Stomach (tissue), 9 donors: ENCODE results near the gene SNTG2. TPM values are rescaled to one million over a fixed set of nuclear protein-coding genes. Genes with fewer than 3 reads are reported as not detected.

ENCODE experiments used
- DNase-seq, 2 donors: peaks; one replicate each; pipeline versions ENCODE4 v3.0.0 to v3.0.0-alpha.2; 2013 to 2019
- H3K27ac ChIP-seq, 5 donors: fragments of 200-600 bp in 4 of 5; sonication (generic) in 4 of 5; one replicate each; pipeline ENCODE4 v1.5.1; 2013 to 2019; ENCODE audit warnings: mild to moderate bottlenecking in 1 of 5, moderate library complexity in 1 of 5
- H3K27me3 ChIP-seq, 3 donors: fragments of 200-600 bp; sonication (generic); one replicate each; pipeline ENCODE4 v1.5.1; 2017 to 2019; ENCODE audit warnings: mixed run types in 1 of 3
- H3K36me3 ChIP-seq, 4 donors: fragments of 200-600 bp; sonication (generic); 1 replicate in 3 of 4; 2 replicates in 1 of 4; pipeline ENCODE4 v1.5.1; 2016 to 2019
- H3K4me1 ChIP-seq, 4 donors: fragments of 200-600 bp; sonication (generic); one replicate each; pipeline ENCODE4 v1.5.1; 2016 to 2019
- H3K4me3 ChIP-seq, 4 donors: fragments of 200-600 bp; sonication (generic) in 3 of 4; one replicate each; pipeline ENCODE4 v1.5.1; 2016 to 2019; ENCODE audit warnings: mild to moderate bottlenecking in 1 of 4
- H3K9me3 ChIP-seq, 4 donors: fragments of 200-600 bp; sonication (generic); one replicate each; pipeline ENCODE4 v1.5.1; 2016 to 2019
- CTCF ChIP-seq, 7 experiments: fragments of 450-650 bp in 4 of 7; fragments of 200-600 bp in 3 of 7; sonication (generic) in 3 of 7; IDR thresholded peaks; one replicate each; pipeline ENCODE4 v1.5.1; 2016 to 2019; ENCODE audit warnings: antibody characterized with exemption in 7 of 7, control low read depth in 2 of 7, mild to moderate bottlenecking in 1 of 7
- EP300 ChIP-seq: sonication (generic); formaldehyde crosslinking; IDR thresholded peaks from one replicate; pipeline ENCODE4 v1.6.1; 2017; ENCODE audit warnings: antibody characterized with exemption
- POLR2A ChIP-seq, 4 donors: fragments of 450-650 bp; IDR thresholded peaks; one replicate each; pipeline ENCODE4 v1.6.1; 2016; ENCODE audit warnings: antibody characterized with exemption in 4 of 4, control low read depth in 2 of 4, mild to moderate bottlenecking in 1 of 4, moderate library complexity in 1 of 4
- POLR2AphosphoS5 ChIP-seq, 3 donors: sonication (generic); formaldehyde crosslinking; IDR thresholded peaks; one replicate each; pipeline ENCODE4 v1.6.1; 2016; ENCODE audit warnings: antibody characterized with exemption in 3 of 3
- WGBS, 5 donors: extraction: QIAGEN DNeasy Blood & Tissue Kit in 3 of 5; methylation state at CpG; one replicate each; pipeline versions ENCODE4 v1.1.5 to v1.1.7; 2013 to 2018; 5-methylcytosine and 5-hydroxymethylcytosine counted together
- intact Hi-C: fragments of 100-400 bp; cut with DNase I; formaldehyde crosslinking; loops from one replicate; pipeline ENCODE4 v1.15.1; 2023; ENCODE audit warnings: low total_unique reads
- polyA plus RNA-seq, 3 donors: library from polyadenylated mRNA; stranded (reverse); fragments of 200-250 nt; gene quantifications; one replicate each; pipeline ENCODE4 v1.2.3, GENCODE V29; 2013
- total RNA-seq, 5 donors: library from RNA; depleted of rRNA; stranded (reverse); fragments of >200 nt; gene quantifications; one replicate each; pipeline versions ENCODE4 v1.1.0 to v1.2.3, GENCODE V29; 2014 to 2016
- donor health status: healthy with polysubstance abuse.
- donor health status: Bipolar disorder and iron deficiency.
- donor health status: healthy.

The SNTG2 gene
- total and polyA plus RNA-seq, 8 donors: 0.68 to 19.6 (median 5.3) TPM; not detected in 1

- TF ChIP-seq CTCF (IDR thresholded peaks at IDR 0.05) (no peak), EP300 (no peak), POLR2A (IDR thresholded peaks at IDR 0.05) (no peak), POLR2AphosphoS5 (IDR thresholded peaks at IDR 0.05) (no peak)
- H3K4me1 ChIP-seq: no peaks in the 10 kb centered on the region
- H3K27ac ChIP-seq: no peak overlapping the region
- WGBS, 5 donors: 67 to 73% (median 70%) methylated on average over 7 of the region's 7 CpGs
- peaks cover 0 to 6% (median 5%) of the 10 kb centered on the region in 4 donors for H3K9me3 ChIP-seq
- H3K4me3 ChIP-seq: no peak overlapping the region
- peaks cover 0 to 5% (median 4%) of the 10 kb centered on the region in 3 donors for H3K27me3 ChIP-seq
- no peak for DNase-seq
- intact Hi-C loops: no loop called here
- H3K36me3 ChIP-seq: no peaks in the 10 kb centered on the region
Observed at GRCh38 chr2:1070601-1071000, 120.0 kb downstream of the SNTG2 start.

- Histone ChIP-seq H3K9me3 (peaks cover 0 to 6% (median 5%) of the 10 kb centered on the region in 4 donors), H3K4me3 (no peak overlapping the region), H3K36me3 (no peaks in the 10 kb centered on the region), H3K27me3 (peaks cover 0 to 5% (median 4%) of the 10 kb centered on the region in 3 donors), H3K4me1 (no peaks in the 10 kb centered on the region), H3K27ac (no peak overlapping the region)
- TF ChIP-seq EP300: no peak
- TF ChIP-seq CTCF (IDR thresholded peaks at IDR 0.05): no peak
- TF ChIP-seq POLR2A (IDR thresholded peaks at IDR 0.05): no peak
- no peak for TF ChIP-seq POLR2AphosphoS5 (IDR thresholded peaks at IDR 0.05)
- intact Hi-C loops: no loop called here
- WGBS, 5 donors: 81 to 89% (median 84%) methylated on average over 3 of the region's 3 CpGs
- no peak for DNase-seq
Observed at GRCh38 chr2:1071650-1072049, 121.0 kb downstream of the SNTG2 start.

GRCh38 chr2:1072250-1072649, 121.6 kb downstream of the SNTG2 start:
- H3K27ac ChIP-seq: no peak overlapping the region
- H3K4me3 ChIP-seq: no peak overlapping the region
- peaks cover 0 to 6% (median 5%) of the 10 kb centered on the region in 4 donors for H3K9me3 ChIP-seq
- no peak for DNase-seq
- H3K27me3 ChIP-seq: peaks cover 0 to 5% (median 4%) of the 10 kb centered on the region in 3 donors
- H3K36me3 ChIP-seq: no peaks in the 10 kb centered on the region
- H3K4me1 ChIP-seq: no peaks in the 10 kb centered on the region
- intact Hi-C loops: no loop called here
- TF ChIP-seq CTCF (IDR thresholded peaks at IDR 0.05): no peak
- TF ChIP-seq EP300: no peak
- no peak for TF ChIP-seq POLR2AphosphoS5 (IDR thresholded peaks at IDR 0.05)
- no peak for TF ChIP-seq POLR2A (IDR thresholded peaks at IDR 0.05)

- Histone ChIP-seq H3K27me3 (peaks cover 0 to 10% (median 0%) of the 10 kb centered on the region in 3 donors), H3K4me3 (no peak overlapping the region), H3K27ac (no peak overlapping the region), H3K4me1 (no peaks in the 10 kb centered on the region), H3K9me3 (no peaks in the 10 kb centered on the region), H3K36me3 (no peaks in the 10 kb centered on the region)
- WGBS, 5 donors: 91 to 94% (median 93%) methylated on average over 9 of the region's 9 CpGs
- intact Hi-C loops: no loop called here
- no peak for DNase-seq
- no peak for TF ChIP-seq EP300
Observed at GRCh38 chr2:1077911-1078310, 127.3 kb downstream of the SNTG2 start.

GRCh38 chr2:1078326-1078725, 127.7 kb downstream of the SNTG2 start:
- TF ChIP-seq CTCF (IDR thresholded peaks at IDR 0.05): no peak
- TF ChIP-seq POLR2AphosphoS5 (IDR thresholded peaks at IDR 0.05): no peak
- TF ChIP-seq POLR2A (IDR thresholded peaks at IDR 0.05): no peak
- no peak for DNase-seq
- Histone ChIP-seq H3K27ac (no peak overlapping the region), H3K27me3 (peaks cover 0 to 10% (median 0%) of the 10 kb centered on the region in 3 donors), H3K36me3 (no peaks in the 10 kb centered on the region), H3K9me3 (no peaks in the 10 kb centered on the region), H3K4me1 (no peaks in the 10 kb centered on the region), H3K4me3 (no peak overlapping the region)
- intact Hi-C loops: no loop called here
- WGBS, 5 donors: 77 to 92% (median 85%) methylated on average over 10 of the region's 10 CpGs
